GM12878 (cell line): ENCODE results near the gene TK1. TPM values are rescaled to one million over a fixed set of nuclear protein-coding genes. Genes with fewer than 3 reads are reported as not detected.

ENCODE experiments used
- CEBPB ChIP-seq, 2 experiments: fragments of 150-350 bp in 1 of 2; IDR thresholded peaks; 2 replicates each; pipeline ENCODE4 v1.6.1; 2012 to 2014; ENCODE audit warnings: low read depth in 2 of 2, low read length in 2 of 2, borderline replicate concordance in 1 of 2, inconsistent platforms in 1 of 2
- CHD4 ChIP-seq: fragments of 200-600 bp; sonication (generic); IDR thresholded peaks from 2 replicates; pipeline ENCODE4 v1.6.1; 2016; ENCODE audit warnings: mild to moderate bottlenecking
- E2F4 ChIP-seq: IDR thresholded peaks from 2 replicates; pipeline ENCODE4 v1.6.1; 2012; ENCODE audit warnings: low read depth, low read length, improper control_type of control experiment
- E4F1 ChIP-seq: fragments of 450-650 bp; IDR thresholded peaks from 2 replicates; pipeline ENCODE4 v1.6.1; 2018; ENCODE audit warnings: borderline replicate concordance, mild to moderate bottlenecking; ENCODE audit not compliant: partially characterized antibody
- ESRRA ChIP-seq: IDR thresholded peaks from 2 replicates; pipeline ENCODE4 v1.6.1; 2012; ENCODE audit warnings: mild to moderate bottlenecking, low read length, improper control_type of control experiment
- EZH2 ChIP-seq: IDR thresholded peaks from 2 replicates; pipeline ENCODE4 v1.6.1; 2012; ENCODE audit warnings: low read depth, mild to moderate bottlenecking, control low read depth, inconsistent platforms, low read length, borderline replicate concordance; ENCODE audit not compliant: control insufficient read depth
- HCFC1 ChIP-seq: fragments of 150-350 bp; IDR thresholded peaks from 2 replicates; pipeline ENCODE4 v1.6.1; 2014; ENCODE audit warnings: low read length
- HSF1 ChIP-seq: fragments of 150-350 bp; IDR thresholded peaks from 2 replicates; pipeline ENCODE4 v1.6.1; 2014; ENCODE audit warnings: mild to moderate bottlenecking, low read depth, low read length
- IKZF1 ChIP-seq: fragments of 450-650 bp; conservative IDR thresholded peaks from 2 replicates; pipeline ENCODE4 v1.6.1; 2017; ENCODE audit warnings: antibody characterized with exemption, mild to moderate bottlenecking
- IKZF2 ChIP-seq, 2 experiments: fragments of 450-650 bp; IDR thresholded peaks; 2 replicates each; pipeline ENCODE4 v1.6.1; 2017; ENCODE audit warnings: mild to moderate bottlenecking in 2 of 2, moderate library complexity in 2 of 2
- IRF4 ChIP-seq: IDR thresholded peaks from 2 replicates; pipeline ENCODE4 v1.6.1; 2011; ENCODE audit warnings: low read depth, low read length
- MEF2A ChIP-seq: IDR thresholded peaks from 2 replicates; pipeline ENCODE4 v1.6.1; 2011; ENCODE audit warnings: low read depth, mild to moderate bottlenecking, low read length, moderate library complexity; ENCODE audit not compliant: insufficient read depth
- MXI1 ChIP-seq: fragments of 150-350 bp; IDR thresholded peaks from 2 replicates; pipeline ENCODE4 v1.6.1; 2011; ENCODE audit warnings: low read depth, mild to moderate bottlenecking, inconsistent platforms, low read length, improper control_type of control experiment
- MYB ChIP-seq: fragments of 150-350 bp; IDR thresholded peaks from 2 replicates; pipeline ENCODE4 v1.6.1; 2014; ENCODE audit warnings: mild to moderate bottlenecking, low read depth, low read length, borderline replicate concordance
- RB1 ChIP-seq: fragments of 450-650 bp; formaldehyde crosslinking; IDR thresholded peaks from 2 replicates; pipeline ENCODE4 v1.6.1; 2017; ENCODE audit warnings: mild to moderate bottlenecking, borderline replicate concordance
- SP1 ChIP-seq: IDR thresholded peaks from one replicate; pipeline ENCODE4 v1.6.1; 2011; ENCODE audit warnings: low read depth, low read length
- SREBF1 ChIP-seq: IDR thresholded peaks from 2 replicates; pipeline ENCODE4 v1.6.1; 2012; ENCODE audit warnings: mild to moderate bottlenecking, low read length
- TARDBP ChIP-seq: IDR thresholded peaks from 2 replicates; pipeline ENCODE4 v1.6.1; 2016; ENCODE audit warnings: borderline replicate concordance
- TBL1XR1 ChIP-seq: IDR thresholded peaks from 2 replicates; pipeline ENCODE4 v1.6.1; 2012; ENCODE audit warnings: low read depth, low read length, improper control_type of control experiment
- TCF7 ChIP-seq: IDR thresholded peaks from 2 replicates; pipeline ENCODE4 v1.6.1; 2014; ENCODE audit warnings: antibody characterized with exemption, borderline replicate concordance
- USF1 ChIP-seq: IDR thresholded peaks from 2 replicates; pipeline ENCODE4 v1.6.1; 2011; ENCODE audit warnings: borderline replicate concordance, low read depth, mild to moderate bottlenecking, moderate library complexity, mixed read lengths, low read length; ENCODE audit not compliant: insufficient read depth; ENCODE audit errors: extremely low read length
- WRNIP1 ChIP-seq: IDR thresholded peaks from 2 replicates; pipeline ENCODE4 v1.6.1; 2011; ENCODE audit warnings: low read depth, low read length, improper control_type of control experiment, borderline replicate concordance
- ZBTB33 ChIP-seq: fragments of 450-650 bp; IDR thresholded peaks from 2 replicates; pipeline ENCODE4 v1.6.1; 2017; ENCODE audit warnings: mild to moderate bottlenecking
- polyA plus RNA-seq, 11 experiments: library from polyadenylated mRNA; depleted of rRNA in 4 of 11; unstranded in 6 of 11; stranded (reverse) in 5 of 11; fragments of >200 nt; fragmentation: Nextera tagmentation in 4 of 11; fragmentation: Illumina TruSeq in 1 of 11; extraction: Ambion mirVana in 4 of 11; extraction: Trizol in 1 of 11; gene quantifications; 1 replicate in 1 of 11; 2 replicates in 10 of 11; pipeline versions ENCODE4 v1.2.1 to v1.2.3, GENCODE V29; 2011 to 2016; ENCODE audit warnings: inconsistent platforms in 2 of 11, missing spikeins in 2 of 11, low read depth in 1 of 11
- total RNA-seq, 4 experiments: library from RNA; depleted of rRNA in 3 of 4; stranded (reverse); fragments of >200 nt in 3 of 4; fragmentation: Illumina TruSeq in 1 of 4; extraction: Trizol in 1 of 4; gene quantifications; 2 replicates each; pipeline versions ENCODE4 v1.2.1 to v1.2.3, GENCODE V29; 2013 to 2021

Gene TK1
- total and polyA plus RNA-seq, 10 of the 15 experiments (the other 5 are each of a cell fraction or from before 2014, with no cell fraction given) = 4.6 to 175 (median 77.9) TPM

GRCh38 chr17:78214016-78214705 is 27.3 kb upstream of the TK1 start, which contains the start of gene BIRC5 (continued):
- no peak for TF ChIP-seq EZH2
- TF ChIP-seq ESRRA = no peak
- no peak for TF ChIP-seq CEBPB (IDR thresholded peaks at IDR 0.05; ENCODE audit: borderline replicate concordance in 1 of 2, low read depth in 2 of 2, low read length in 2 of 2)
- TF ChIP-seq HCFC1 = peak; percentile 96
- no peak for TF ChIP-seq USF1
- no peak for TF ChIP-seq WRNIP1
- peak; percentile 99 for TF ChIP-seq MXI1
- TF ChIP-seq CHD4 = no peak
- TF ChIP-seq HSF1 = no peak
- no peak for TF ChIP-seq MYB
- peak; percentile 43; the same call in 1 of the 2 replicates for TF ChIP-seq TBL1XR1
- TF ChIP-seq IRF4 = no peak
- no peak for TF ChIP-seq MEF2A
- no peak for TF ChIP-seq SREBF1
- peak; percentile 45; the same call in 1 of the 2 replicates for TF ChIP-seq RB1
- peak; percentile 90 for TF ChIP-seq SP1
- TF ChIP-seq IKZF1 = peak; percentile 95
- no peak for TF ChIP-seq E4F1
- TF ChIP-seq TARDBP = peak; percentile 86; the same call in 1 of the 2 replicates
- TF ChIP-seq IKZF2 (IDR thresholded peaks at IDR 0.05) = no peak
- peak; percentile 97 for TF ChIP-seq E2F4
- TF ChIP-seq ZBTB33 = no peak
- TF ChIP-seq TCF7 = no peak
